NB4 (cell line): Measurements from ENCODE around the gene CDH2.

Experiments
- DNase-seq: peaks from one replicate; pipeline ENCODE4 v3.0.0; 2010; ENCODE audit warnings: low read depth
- H3K4me3 ChIP-seq: one replicate; pipeline ENCODE4 v1.5.1; 2011; ENCODE audit warnings: mild to moderate bottlenecking, low read depth, low read length, moderate library complexity
- MYC ChIP-seq: IDR thresholded peaks from 2 replicates; pipeline ENCODE4 v1.6.1; 2011; ENCODE audit warnings: low read depth, low read length
- POLR2A ChIP-seq: IDR thresholded peaks from 2 replicates; pipeline ENCODE4 v1.6.1; 2011; ENCODE audit warnings: mild to moderate bottlenecking; ENCODE audit not compliant: insufficient read length; ENCODE audit errors: extremely low read depth
- TF ChIP-seq, protein P1 (sequence below): IDR thresholded peaks from one replicate; pipeline ENCODE4 v1.5.1; 2012; ENCODE audit warnings: low read depth, low read length
- TF ChIP-seq, protein P2 (sequence below): IDR thresholded peaks from 2 replicates; pipeline ENCODE4 v1.6.1; 2011; ENCODE audit warnings: low read depth, low read length

CDH2 gene

DNA sequence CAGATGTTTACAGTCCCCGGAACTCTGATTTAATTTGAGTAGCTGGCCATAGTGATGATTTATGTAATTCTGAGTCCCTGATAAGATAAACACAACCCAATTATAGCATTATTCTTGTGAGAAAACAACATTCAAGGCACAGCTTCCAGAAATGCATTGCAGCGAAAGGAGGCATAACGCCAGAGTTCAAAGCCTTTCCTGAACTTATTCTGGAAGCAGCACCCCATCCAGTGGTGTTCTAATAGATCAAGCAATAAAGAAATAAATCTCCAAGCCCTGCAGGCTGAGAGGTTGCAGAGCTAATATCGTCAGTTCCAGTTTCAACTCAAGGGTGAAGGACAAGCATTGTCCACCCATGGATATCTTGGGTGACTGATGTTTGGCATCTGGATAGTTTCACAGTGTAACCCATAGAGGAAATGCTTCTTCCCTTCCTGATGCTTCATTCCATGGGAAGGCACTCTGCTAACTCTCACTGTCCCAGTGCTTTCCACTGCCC, 18.8 kb downstream of the CDH2 start:
- TF ChIP-seq MYC (no peak), POLR2A (no peak)
- TF ChIP-seq, protein P1, sequence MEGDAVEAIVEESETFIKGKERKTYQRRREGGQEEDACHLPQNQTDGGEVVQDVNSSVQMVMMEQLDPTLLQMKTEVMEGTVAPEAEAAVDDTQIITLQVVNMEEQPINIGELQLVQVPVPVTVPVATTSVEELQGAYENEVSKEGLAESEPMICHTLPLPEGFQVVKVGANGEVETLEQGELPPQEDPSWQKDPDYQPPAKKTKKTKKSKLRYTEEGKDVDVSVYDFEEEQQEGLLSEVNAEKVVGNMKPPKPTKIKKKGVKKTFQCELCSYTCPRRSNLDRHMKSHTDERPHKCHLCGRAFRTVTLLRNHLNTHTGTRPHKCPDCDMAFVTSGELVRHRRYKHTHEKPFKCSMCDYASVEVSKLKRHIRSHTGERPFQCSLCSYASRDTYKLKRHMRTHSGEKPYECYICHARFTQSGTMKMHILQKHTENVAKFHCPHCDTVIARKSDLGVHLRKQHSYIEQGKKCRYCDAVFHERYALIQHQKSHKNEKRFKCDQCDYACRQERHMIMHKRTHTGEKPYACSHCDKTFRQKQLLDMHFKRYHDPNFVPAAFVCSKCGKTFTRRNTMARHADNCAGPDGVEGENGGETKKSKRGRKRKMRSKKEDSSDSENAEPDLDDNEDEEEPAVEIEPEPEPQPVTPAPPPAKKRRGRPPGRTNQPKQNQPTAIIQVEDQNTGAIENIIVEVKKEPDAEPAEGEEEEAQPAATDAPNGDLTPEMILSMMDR: no peak
- TF ChIP-seq, protein P2, sequence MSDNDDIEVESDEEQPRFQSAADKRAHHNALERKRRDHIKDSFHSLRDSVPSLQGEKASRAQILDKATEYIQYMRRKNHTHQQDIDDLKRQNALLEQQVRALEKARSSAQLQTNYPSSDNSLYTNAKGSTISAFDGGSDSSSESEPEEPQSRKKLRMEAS: no peak
- DNase-seq: no peak
- H3K4me3 ChIP-seq: no peak overlapping the region

DNA sequence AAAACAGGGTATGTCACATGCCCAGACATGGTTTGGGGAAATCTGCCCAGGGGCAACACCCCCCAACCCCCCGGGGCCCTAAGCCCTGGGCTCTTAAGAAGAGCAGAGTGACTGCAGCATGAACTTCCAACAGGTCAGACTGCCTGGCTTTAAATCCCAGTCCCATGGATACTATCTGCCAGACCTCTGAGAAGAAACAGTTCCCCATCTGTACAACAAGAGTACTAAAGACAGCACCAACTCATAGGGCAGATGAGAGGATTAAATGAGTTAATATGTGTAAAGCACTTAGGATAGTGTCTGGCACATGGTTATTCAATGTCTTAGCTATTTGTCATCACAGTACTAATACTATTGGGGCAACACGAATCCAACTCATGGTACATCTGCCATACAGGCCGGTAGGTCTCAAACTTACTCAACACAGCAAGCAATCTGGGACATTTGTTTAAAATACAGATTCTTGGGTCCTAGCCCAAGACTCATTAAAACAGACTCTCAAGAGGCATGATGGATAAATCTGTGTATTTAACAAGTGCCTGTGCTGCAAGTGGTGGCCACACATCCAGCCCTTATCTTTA, 23.4 kb downstream of the CDH2 start:
- TF ChIP-seq, protein P2: no peak
- TF ChIP-seq POLR2A: no peak
- TF ChIP-seq MYC: no peak
- TF ChIP-seq, protein P1: no peak
- no peak overlapping the region for H3K4me3 ChIP-seq
- DNase-seq: no peak

DNA sequence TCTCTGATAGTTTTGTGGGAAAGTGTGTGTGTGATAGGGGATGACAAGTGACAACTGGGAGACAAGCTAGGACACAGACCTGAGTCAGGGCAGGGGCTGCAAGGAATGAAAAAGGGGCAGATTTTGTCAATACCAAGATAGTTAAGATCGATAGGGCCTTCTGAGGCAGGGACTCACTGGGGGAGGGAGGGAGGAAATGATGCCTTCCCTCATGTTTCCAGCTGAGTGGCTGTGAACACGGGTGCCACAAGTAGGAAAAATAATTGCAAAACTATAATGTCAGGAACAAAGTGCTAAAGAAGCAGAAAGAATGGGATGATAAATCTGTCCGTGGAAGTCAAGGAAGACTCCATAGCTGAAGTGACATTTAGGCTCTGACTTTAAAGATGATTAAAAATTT, 24.2 kb downstream of the CDH2 start:
- H3K4me3 ChIP-seq: no peak overlapping the region
- TF ChIP-seq POLR2A: no peak
- TF ChIP-seq, protein P2: no peak
- TF ChIP-seq MYC: no peak
- TF ChIP-seq, protein P1: no peak
- no peak for DNase-seq

DNA sequence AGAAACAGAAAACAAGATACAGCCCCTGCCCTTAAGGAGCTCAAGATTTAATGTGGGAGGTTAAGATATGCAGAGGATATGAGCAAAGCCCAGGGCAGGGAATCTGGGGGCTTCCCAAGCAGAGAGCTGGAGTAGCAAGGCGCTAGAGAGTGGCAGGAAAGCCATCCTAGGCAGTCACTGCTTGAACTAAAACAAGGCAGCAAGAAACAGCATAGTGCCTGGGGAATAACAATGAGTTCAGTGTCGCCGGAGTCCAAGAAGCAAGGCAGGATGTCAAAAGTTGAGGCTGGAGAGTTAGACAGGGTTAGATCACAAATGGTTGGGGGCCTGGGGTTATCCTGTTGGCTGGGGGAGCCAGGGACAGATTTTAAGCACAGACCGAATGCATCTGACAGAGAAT, 24.6 kb downstream of the CDH2 start:
- no peak overlapping the region for H3K4me3 ChIP-seq
- no peak for DNase-seq
- TF ChIP-seq POLR2A: no peak

DNA sequence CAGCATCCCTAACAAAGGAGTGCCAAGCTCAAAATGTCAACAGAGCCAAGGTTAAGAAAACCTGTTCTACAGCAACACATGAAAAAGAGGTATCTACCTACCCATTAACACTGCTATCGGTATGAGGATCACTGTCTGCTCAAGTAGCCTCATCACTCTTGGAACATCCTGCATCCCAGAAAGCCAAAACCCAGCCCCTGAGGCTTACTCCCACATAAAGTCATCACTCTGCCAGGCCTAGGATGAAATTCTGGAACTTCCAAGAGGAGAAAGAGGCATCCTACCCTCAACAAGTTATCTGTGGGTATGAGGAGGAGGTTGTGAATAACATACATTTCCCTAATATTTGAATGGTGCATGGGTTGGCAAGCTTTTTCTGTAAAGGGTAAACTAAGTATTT, 25.5 kb downstream of the CDH2 start:
- TF ChIP-seq POLR2A (no peak), MYC (no peak)
- TF ChIP-seq, protein P1: no peak
- TF ChIP-seq, protein P2: no peak
- no peak for DNase-seq
- H3K4me3 ChIP-seq: no peak overlapping the region

DNA sequence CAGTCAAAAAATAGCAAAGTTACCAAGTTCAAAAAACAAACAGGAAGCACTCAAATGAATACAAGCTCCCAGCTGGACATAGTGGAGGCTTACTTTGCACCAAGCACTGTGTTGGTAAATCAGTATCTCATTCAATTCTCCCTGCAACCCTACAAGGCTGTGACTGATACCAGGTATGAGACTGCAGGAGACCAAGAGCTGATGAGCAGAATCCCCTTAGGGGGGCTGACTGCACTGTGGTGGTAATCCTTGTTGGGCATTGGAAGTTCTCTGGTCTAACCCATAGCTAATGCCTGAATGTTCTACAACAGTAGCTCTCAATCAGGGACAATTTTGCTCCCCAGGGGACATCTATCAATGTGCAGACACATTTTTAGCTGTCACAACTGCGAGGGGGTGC, 26.0 kb downstream of the CDH2 start:
- DNase-seq: no peak
- H3K4me3 ChIP-seq: no peak overlapping the region
- TF ChIP-seq POLR2A (no peak), MYC (no peak)
- TF ChIP-seq, protein P1: no peak
- TF ChIP-seq, protein P2: no peak
